HG02759 (cell line): ENCODE data around the gene NOX5.
"Not testable (repeated sequence)": the region's sequence is repeated elsewhere in the genome, so short reads cannot be mapped to it uniquely, and the experiment has no call there.

ENCODE experiments used
- ATAC-seq: cut with Tn5 transposase; IDR thresholded peaks from one replicate; pipeline ENCODE4 v1.9.1; 2021; ENCODE audit warnings: mild to moderate bottlenecking, moderate library complexity; ENCODE audit not compliant: unreplicated experiment

Gene NOX5

DNA sequence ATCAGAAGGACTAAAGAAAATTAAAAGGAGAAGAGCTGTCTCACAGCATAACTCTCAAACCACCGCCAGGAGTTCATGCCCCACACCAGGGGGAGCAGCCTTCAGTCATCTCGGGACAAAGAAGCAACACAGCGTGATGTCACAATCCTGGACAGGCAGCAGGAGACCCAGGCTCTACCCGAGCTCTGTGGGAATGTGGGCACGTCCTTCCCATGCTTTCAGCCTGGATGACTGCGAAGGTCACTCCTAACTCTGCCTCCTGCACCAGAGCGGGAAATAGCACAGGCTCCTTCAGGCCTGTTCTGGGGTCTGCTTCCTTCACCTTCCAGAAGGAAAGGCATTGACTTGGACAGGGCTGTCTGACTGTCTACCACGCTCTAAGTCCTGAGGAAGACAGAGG, 31.3 kb downstream of the NOX5 start:
- ATAC-seq: no peak

DNA sequence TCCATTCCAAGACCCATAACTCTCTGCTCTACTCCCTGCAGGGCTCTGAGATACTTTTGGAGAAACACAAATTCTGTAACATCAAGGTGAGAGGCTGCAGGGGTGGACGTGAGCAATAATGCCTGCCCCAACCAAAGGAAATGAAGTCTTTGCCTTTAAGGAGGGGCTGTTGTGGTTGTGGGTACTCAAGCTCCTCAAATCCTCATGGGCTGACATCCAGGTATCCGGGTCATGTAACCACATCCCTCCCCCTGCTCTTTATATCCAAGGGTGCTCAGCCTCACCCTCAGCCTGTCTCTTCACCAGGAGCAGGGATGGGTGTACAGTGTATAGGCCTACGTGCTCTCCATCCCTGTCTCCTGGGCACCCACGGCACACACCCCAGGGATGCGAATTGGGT, 32.3 kb downstream of the NOX5 start:
- ATAC-seq: no peak

DNA sequence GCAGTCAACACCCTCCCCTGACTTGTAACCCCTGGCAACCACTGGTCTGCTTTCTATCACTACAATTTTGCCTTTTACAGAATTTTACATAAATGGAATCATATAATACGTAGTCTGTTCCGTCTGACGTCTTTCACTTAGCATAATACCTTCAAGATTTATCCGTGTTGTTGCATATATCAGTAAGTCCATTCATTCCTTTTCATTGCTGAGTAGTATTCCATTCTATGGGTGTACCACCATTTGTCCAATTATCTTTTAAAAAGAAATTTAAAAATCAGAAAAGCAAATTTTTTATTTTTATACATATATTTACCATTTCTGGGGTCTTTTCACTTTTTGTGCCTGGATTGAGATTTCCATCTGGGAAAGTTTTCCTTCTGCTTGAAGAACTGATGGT, 35.5 kb downstream of the NOX5 start:
- no peak for ATAC-seq

DNA sequence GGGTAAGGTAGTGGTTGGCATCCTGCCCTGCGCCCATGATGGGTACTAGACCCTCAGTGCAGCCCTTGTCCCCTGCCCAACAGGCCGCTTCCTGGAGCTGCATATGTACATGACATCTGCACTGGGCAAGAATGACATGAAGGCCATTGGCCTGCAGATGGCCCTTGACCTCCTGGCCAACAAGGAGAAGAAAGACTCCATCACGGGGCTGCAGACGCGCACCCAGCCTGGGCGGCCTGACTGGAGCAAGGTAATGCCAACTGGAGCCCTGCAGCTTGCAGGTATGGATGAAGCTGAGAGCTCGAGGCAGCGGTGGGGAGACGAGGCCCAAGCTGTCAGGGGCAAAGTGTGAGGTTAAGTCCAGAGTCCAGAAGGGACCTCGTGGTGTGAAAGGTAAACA, 40.8 kb downstream of the NOX5 start:
- no peak for ATAC-seq

DNA sequence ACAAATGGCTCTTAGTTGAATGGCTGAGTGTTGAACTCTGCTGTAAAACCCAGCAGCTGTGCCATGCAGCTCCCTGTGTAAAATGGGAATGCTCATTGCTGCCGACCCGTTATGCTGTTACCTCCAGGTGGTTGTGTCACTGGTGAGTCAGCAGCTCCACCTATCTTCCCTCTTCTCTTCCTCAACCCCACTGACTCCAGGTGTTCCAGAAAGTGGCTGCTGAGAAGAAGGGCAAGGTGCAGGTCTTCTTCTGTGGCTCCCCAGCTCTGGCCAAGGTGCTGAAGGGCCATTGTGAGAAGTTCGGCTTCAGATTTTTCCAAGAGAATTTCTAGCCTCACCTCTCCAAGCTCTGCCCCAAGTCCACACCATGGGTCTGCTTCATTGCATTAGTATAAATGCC, 41.9 kb downstream of the NOX5 start:
- no peak for ATAC-seq

DNA sequence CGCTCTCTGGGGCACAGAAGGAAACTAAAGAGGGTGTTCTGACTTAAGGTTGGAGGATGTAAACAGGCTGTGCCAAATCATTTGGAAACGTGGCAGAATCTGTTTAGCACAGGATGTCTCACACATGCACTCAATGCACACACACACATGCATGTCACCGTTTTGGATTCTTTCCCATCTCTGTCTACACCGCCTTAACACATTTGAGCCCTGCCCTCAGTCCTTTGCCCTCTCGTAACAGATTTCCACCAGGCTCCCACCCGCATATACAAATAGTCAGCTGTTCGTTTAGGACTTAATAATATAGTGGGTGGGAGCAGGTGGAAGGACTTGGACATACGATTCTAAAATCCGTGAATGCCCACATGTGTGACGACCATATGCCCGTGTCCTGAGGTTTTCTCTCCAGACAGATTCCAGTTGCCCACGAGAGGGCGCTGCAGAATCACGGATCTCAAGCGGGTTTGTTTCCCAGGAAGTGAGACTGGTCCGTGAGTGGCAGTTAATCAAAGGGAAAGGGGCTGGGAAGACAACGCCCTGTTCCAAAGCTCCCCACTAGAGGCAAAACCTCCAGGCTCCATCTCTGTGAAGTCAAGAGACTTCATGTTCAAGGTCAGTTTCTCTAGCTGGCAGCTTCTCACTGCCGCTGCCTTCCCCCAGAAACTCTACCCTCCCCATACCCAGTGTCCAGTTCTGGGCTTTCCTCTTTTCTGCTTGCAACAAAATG, 44.5 kb downstream of the NOX5 start:
- no peak for ATAC-seq

DNA sequence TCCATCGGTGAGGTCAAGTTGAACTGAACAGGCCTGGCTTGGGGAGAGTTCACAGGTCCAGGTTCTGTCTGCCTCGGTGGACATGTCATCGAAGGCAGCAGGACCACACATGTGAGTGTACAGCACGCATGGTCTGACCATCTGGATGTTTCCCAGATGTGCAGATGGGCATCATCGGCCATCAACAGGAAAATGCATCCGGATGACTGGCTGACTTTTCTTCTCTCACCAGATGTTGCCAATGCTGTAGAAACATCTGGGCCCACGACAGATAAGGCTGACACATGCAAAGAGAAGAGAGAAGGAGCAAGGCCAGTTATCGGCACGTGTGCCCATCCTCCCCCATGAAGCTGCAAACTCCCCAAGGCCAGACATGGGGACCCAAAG, 45.1 kb downstream of the NOX5 start:
- no peak for ATAC-seq

DNA sequence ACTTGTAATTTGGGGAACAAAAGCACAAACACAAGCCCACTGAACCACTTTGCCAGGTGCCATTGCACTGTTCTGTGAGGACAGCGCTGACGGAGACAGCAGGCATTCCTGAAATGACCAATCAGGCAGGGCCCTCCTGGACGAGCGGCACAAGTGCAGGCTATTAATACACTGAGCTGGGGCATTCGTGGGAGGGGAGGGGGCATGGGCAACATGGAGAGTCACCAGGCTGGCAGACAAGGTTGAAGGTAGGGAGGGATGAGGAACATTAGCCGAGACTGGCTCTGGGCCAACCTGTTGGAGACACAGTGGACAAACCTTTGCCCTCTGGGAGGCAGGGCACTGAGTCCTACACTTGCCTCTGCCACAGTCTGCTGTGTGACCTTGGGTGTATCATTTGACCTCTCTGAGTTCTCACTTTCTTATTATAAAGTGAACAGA, 45.6 kb downstream of the NOX5 start:
- ATAC-seq: no peak

DNA sequence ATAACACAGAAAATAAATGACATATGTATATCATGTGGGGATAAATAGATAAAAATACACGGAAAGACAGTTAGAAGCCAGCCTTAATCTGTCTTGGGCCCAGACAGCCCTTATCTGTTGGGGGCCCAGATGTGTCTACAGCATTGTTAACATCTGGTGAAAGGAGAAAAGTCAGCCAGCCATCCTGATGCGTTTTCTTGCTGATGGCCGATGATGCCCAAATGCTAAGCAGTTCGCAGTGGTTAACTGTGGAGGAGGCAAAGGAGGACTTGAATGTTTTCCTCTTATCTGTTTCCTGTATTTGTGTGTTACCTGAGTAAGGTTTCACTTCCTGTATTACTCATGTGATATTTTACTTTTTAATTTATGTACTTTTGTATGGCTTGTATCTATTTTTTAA, 46.2 kb downstream of the NOX5 start:
- ATAC-seq: no peak

DNA sequence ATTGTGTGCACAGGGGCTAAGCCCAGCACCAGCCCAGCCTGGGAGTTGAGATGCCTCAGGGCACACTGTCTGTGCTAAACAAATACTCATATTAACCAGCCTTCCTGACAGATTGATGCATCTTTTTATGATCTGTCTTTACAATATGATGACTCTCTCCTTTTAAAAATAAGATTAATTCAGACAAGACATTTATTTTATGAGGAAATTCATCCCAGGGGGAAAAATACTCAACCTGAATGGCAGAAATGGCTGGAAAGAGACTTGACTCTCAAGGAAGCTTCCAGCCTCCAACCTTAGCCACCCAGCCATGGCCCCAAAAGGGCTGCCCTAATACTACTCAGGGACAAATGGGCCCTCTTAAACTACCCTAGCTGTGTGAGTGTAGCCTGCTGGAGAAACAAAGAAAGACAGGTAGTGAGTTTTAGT, 46.9 kb downstream of the NOX5 start:
- ATAC-seq: no peak

DNA sequence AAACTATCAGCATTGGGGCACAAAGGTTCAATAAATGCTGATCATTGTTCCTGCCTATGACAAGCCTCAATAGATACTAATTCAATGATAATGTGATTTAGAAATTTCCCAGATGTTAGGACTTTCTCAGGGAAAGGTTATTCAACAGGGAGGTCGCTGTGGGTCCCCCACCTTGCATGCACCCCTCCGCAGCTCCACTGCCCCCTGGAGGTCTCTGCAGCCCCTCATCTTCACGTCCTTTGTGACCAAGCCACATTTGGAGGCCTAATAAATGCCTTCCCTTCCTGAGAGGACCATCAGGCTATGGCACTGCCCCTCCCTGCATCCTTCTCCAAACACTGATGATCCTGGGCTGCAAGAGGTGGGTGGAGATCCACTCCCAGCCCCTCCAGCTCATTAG, 50.2 kb downstream of the NOX5 start:
- ATAC-seq: no peak

DNA sequence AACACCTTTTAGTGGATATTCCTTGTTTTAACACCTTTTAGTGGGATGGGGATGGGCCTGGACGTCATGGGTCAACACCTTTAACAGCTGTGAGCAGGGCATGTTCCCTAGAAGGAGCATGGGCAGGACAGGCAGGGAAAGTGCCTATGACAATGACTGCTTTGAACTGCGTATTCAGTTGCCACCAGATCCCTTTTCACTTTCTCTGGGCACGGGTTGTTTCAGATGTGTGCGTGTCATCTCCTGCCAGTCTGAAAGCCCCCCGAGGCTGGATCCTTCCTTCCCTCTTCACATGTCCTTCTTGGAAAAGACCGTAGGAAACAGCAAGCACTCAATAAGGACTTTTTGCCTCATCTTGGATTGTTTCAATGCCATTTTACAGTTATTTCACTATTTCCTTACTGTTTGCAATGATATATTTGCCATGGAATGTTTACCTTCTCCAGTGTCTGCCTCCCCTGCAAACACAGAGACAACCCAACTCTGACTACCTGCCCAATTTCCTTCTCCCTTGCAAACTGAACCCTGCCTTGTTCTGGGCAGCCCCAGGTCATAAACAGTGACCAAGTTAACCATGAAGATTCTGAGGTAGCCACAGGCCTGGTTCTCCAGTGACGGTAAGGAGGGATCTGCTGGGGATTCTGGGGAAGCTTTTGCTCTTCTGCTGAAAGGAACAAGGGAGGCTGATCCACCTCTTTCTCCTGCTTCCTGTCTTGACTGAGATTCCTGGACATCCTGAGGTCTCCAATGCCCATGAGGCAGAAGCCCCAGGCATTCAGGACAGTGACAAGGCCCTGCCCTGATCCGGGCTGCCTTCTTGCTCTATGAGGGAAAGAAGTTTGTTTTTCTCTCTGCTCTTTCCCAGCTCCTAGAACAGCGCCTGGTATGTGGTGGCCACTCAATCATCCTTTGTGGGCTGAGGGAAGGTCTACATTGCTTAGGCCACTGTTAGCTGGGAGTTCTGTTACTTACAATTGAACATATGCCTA, 51.8 kb downstream of the NOX5 start:
- ATAC-seq: no peak

DNA sequence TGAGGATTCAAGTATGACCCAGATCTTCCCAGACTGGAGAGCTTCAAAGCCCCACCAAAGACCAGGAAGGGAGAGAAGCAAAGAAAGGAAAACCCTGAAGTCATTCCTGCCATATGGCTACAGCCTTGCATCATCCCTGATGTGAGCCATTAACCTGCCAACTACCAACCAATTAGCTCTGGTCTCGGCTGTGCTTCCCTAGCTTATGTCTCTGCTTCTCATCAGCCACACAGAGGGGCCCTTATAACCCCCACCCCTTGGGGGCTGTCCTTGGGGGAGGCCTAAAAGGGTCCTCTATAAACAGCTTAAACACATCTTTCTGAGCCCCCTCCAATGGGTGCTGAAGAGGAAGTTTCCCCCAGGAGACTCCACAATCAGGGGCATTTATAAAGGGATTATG, 52.8 kb downstream of the NOX5 start:
- ATAC-seq: no peak

DNA sequence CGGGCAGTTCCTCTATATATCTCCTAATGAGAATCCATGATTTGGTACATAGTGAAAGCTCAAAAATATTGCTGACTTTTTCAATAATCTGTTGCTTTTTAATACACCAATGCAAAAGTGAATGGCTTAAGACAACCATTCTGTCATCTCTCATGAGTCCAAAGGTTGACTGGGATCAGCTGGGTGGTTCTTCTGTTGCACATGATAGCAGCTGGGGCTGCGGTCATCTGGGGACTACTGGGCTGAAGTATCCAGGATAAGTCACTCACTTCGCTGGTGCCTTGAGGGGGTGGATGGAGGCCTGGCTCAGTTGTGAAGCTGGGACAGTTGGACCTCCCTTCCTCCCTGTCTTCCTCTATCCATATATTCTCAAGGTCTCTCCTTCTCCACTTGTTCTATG, 53.7 kb downstream of the NOX5 start:
- no peak for ATAC-seq

DNA sequence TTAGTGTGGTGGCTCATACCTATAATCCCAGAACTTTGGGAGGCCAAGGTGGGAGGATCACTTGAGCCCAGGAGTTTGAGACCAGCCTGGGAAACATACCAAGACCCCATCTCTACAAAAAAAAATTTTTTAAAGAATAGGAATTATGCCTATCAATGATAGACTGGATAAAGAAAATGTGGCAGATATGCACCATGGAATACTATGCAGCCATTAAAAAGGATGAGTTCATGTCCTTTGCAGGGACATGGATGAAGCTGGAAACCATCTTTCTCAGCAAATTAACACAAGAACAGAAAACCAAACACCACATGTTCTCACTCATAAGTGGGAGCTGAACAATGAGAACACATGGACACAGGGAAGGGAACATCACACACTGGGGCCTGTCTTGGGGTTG, 54.8 kb downstream of the NOX5 start:
- ATAC-seq: not testable (repeated sequence)

DNA sequence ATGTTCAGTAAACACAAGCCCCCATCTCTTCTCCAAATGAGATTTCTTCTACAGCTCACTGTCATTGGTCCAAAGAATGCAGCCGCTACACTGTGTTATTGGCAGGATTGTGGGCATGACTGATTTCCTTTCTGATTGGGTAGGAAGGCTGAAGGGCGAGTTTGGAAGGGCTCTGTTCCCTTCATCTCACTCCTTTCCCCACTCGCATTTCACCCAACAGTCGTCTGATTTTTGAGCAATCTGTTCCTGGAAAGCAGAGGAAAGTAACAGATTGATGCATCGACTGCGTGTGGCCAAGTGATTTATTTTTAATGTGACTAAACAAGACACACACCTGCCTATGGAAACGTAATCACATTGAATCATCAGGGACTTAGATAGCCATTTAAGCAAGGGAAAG, 55.5 kb downstream of the NOX5 start:
- no peak for ATAC-seq

DNA sequence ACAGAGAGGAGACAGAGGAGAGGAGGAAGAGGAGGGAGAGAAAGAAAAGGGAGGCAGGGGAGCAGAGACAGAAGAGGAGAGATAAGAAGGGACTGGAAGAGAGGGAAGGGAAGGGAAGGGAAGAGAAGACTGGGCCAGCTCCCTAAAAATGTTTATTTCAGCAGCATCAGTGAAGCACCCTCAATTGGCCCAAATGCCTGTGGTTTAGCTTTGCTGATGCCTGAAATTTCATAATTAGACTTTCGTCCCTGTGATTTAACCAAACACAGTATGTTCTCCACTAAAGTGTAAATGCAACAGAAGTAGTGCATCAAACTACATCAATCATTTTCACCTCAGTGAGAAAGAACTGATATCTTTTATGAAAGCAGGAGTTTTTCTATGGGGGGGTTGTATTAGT, 55.9 kb downstream of the NOX5 start:
- no peak for ATAC-seq

DNA sequence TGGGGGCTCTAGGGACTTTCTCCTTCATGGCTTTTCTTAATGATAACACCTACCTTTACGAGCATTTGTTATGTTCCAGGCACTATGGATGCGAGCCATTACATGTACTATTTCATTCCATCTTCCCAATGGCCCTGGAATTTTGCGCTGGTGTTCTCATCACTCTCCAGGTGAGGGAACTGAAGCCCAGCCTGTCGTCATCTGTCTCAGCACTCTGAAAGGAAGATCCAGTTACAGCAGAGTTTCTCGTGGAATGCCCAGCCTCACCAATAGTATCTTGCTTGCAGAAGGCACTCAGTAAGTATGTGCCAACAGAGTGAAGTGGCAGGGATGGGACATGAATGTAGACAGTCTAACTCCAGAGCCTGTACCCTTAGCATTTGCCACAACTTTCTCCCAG, 56.8 kb downstream of the NOX5 start:
- no peak for ATAC-seq

DNA sequence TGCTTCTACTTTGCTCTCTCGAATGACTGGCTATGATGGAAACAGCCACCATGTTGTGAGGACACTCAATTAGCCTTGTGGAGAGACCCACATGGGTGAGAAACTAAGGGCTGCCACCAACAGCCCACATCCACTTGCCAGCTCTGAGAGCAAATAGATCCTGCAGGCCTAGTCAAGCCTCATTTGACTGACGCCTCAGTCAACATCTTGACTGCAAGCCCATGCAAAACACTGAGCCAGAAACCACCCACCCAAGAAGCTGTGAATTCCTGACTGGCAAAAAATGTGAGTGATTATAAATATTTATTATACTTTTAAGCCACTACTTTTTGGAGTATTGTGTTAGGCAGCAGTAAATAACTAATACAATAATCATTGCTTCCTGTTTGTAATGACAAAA, 58.4 kb downstream of the NOX5 start:
- ATAC-seq: no peak

DNA sequence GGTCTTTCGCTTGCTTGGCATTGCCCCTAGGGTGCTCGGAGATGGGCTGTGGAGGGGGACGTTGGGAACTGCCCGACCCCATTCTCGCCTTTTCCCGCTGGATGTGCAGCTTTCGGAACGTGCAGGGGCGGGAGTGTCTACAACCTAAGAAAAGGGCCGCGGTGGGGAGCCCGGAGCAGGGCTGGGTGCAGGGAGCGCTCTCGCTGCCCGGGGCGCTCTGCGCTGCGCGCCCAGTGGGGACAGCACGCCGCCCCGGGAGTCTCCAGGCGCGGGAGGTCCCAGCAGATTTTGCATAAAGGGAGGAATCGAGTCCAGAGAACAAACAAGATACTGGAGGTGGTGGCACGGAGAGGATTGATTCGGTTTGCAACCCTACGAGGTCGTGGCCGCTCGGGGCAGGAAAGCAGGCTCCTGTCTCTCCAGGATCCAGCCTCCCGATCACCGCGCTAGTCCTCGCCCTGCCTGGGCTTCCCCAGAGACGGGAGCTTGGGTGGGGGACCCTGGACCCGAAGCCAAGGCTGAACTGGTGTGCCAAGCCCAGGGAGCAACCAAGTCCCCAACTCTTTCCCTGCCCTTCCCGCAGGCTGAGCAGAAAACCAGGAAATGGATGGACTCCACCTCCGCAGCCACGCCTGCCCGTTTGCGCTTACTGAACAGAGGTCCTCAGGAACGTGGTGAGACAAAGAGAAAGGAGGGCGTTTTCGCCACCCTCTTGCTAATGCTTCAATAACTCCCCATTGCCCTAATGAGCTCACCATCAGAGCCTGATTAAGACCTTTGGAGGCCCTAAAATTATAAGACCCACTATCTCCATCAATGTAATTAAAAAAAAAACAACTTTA, 59.7 kb downstream of the NOX5 start:
- no peak for ATAC-seq

DNA sequence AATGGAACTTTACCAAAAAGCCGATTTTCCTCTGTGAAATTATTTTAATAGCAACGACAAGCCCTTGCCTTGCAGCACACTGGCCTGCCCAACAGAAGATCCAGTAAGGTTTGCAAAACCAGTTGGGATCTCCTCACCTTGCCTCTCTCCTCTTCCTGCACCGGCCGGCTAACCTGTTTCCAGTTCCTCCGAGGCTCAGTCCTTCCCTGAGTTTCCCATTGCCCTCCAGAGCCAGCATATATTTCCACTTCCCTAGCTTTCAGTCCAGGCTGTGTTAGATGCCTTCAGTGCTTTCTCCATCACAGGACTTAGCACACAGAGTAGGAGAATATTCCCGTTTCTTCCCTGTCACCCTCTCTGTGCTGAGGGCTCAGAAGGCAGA, 60.3 kb downstream of the NOX5 start:
- ATAC-seq: no peak
